Activated gamma-delta T cell treated with Interleukin-2 at 50 U/mL for 16 hours (primary cell): Measurements from ENCODE around the gene LEO1.
A peak's percentile ranks its signal among the peaks of the same experiment; 100 is the strongest.

Experiments
- DNase-seq: peaks from one replicate; pipeline ENCODE4 v3.0.0-alpha.2; 2020

The LEO1 gene

DNA sequence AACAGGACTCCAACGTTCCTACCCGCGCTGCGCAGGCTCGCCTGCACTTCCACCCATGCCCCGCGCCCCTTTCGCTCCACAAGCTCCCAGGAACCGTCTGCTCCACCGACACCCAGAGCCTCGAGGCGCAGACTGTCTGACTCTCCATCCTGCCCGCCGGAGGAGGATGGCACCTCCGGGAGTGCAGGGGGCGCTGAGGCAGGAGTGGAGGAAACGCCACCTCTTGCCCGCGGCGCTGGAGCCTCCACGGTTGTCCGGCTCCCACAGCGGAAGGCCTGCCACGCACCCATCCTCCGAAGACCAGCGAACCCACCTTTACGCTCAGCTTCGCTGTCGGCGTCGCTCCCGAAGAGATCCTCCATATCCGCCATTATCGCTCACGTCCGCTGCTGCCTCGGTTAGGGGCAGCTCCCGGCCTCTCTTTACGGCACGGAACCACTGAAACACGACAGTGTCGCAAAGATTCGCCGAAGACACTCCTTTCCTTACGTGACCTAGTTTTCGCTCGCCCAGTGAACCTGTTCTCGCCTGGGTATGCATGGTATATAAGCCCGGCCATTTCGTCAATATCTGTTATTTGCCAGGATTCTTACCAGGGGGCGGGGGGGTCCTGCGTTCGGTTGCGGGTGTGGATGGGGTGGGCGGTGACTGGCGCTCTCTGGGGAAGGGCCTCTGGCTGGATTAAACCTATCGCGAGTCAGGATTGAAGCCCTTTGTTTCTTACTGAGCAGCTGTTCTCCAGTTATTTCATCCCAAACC, at the start of gene LEO1:
TSS of gene LEO1 (minus strand) at position 404 of the 759 bp plus-strand sequence. CDS start at position 371, 33 bp downstream.
- peak; percentile 84 for DNase-seq

- peak; percentile 63 for DNase-seq
Observed at GRCh38 chr15:52021128-52021671, 49.6 kb upstream of the LEO1 start.

GRCh38 chr15:52020221-52021085, 48.9 kb upstream of the LEO1 start:
- DNase-seq = no peak

DNA sequence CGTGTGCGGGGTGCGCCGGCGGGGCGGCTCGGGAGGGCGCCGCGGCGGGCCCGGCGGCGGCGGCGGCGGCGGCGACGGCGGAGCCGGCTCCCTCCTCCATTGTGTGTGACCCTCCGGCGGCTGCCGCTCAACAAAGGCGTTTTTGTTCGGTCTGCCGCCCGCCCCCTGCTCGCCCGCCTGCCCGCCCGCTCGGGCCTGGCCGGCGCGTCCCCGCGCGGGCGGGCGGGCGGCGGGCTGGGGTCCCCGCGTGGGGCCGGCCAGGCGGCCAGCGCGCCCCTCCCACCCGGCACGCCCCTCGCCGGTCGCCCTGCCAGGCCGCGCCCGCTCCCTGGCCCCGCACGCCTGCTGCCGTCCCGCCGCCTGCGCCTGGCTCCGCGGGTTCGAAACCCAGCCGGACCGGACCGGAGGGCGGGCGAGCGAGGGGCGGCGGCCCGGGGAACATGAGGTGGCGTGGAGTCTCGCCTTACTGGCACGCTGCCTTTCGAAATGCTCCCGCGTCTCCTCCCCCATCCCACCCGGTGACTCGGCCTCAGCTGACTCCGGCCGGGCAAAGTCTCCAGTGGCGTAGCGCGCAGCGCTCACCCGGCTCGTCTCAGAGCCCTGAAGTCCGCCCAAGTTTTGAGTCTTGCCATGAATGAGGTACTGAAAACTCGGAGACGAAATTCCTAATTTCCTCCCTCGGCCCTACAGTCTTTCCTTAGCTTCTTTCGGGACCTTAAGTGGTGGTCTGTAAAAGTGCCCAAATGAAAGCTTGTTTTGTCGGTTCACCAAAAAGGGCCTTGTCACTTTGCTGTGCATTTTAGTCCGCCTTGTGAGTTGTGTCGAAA, 48.0 kb upstream of the LEO1 start:
- peak; percentile 48 for DNase-seq

DNA sequence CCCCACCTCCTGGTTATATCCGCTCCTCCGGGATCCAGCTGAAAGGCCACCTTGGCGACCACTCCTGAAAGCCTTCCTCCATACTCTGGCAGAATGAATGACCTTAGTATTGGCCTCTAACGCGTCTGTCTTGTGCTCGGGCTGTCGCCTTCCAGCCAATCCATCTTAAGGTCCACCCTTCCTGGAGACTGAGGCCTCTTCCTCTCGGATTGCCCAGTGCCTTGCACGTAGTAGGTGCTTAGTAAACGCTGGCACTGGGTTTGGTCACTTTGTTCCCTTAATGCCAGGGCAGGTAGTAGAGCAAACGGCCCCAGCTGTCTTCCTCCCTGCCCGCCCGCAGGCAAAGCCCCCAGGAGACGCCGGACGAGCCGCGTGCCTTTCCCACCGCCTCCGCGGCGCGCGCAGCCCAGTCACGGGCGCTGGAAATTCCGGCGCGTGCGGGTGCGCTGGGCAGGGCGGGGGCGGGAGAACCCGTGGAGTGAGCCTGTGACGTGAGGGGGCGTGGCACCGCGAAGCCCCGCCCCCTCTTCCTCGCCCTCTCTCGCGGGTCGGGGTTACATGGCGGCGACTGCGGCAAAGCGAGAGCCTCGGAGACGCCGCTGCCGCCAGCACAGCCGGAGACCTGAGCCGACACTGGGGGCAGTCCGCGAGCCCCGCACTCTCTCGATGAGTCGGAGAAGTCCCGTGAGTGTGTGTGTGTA, 47.3 kb upstream of the LEO1 start, which contains the start of gene MAPK6:
TSS of gene MAPK6 (plus strand) at position 527 of the 701 bp plus-strand sequence. CDS start 27,242 bp downstream, outside the sequence.
- peak; percentile 91 for DNase-seq

- DNase-seq = no peak
Observed at GRCh38 chr15:52018244-52018643, 46.7 kb upstream of the LEO1 start.

- DNase-seq = no peak
Observed at GRCh38 chr15:52016316-52016715, 44.7 kb upstream of the LEO1 start.

GRCh38 chr15:52014616-52015015, 43.0 kb upstream of the LEO1 start:
- DNase-seq = no peak

DNA sequence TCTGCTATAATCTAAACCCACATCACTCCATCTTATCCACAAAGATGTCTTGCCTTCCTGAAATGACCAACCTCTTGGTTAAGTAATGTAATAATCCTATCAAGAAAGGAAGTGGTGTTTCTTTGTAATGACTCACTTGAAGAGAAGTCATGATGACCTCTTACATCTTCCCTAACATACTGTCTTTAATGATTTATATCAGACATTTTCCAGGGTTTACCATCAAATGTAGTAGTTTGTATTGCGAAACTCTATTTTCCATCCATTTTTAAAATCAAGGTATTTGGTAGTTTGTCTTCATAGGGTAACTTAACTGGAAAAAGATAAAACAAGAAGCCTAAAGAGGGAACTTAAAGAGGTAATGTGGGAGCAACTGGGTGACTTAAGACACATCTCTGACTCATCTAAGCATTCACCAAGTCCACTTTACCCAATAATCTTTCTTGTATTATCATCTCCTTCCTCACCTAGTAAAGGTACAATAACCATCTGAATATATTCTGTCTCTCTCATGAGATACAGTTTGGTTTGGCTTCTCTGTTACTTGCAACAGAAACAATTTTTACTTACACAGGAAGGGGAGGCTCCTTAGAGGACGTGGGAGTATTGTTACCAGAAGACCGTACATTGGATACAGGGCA, 41.7 kb upstream of the LEO1 start:
- DNase-seq = no peak

DNA sequence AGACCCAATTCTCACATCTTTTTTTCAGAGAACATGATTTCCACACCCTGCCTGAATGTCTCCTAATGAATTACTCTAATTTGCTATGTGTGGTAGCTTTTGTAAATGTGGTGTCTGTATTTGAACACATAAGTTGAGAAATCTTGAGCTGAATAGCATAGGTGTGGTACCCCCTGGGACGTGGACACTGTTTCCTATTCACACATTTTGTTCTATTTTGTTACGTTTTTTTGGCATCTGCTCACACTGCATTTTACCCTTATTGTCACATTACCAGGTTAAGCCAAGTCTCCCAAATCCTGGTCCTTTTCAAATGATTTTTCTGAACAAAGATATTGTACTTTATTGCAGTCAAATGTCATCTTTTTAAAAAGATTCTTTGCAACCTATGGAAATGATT, 40.6 kb upstream of the LEO1 start:
- DNase-seq = no peak

- no peak for DNase-seq
Observed at GRCh38 chr15:52011711-52012144, 40.1 kb upstream of the LEO1 start.

- DNase-seq = no peak
Observed at GRCh38 chr15:52010633-52011595, 39.3 kb upstream of the LEO1 start.

DNA sequence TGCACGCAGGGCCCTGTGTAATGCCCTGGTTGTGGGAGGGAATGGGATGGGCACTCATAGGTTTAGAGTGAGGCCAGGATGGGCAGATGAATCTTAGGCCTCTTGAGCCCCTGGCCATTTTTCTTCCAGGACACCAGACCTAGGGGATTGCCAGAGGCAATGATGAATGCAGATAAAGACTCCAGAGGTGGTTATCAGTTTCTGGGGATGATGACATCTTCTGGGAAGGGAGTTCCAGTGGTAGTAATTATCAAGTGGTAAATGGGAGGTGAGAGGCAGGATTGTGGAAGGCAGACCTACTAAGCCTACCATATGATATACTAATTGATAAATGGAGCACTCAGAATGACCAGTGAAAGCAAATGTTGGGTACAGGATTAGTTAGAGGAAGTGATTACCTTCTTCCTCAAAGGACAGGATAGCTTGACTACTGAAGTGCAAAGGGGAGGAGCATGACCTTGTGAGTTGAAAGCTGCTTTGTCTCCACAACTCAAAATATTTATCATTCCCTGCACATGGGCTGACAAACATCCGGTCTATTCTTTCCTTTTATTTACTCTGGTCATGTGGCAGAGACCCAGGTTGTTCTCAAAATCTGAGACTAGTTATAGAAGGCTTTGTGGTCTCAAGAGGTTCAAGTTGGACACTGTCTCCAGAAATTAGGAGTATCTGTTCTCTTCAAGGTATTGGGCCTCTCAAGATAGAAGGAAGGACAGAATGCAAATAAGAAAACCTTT, 37.3 kb upstream of the LEO1 start:
- no peak for DNase-seq

GRCh38 chr15:52008359-52008697, 36.8 kb upstream of the LEO1 start:
- DNase-seq = no peak

- no peak for DNase-seq
Observed at GRCh38 chr15:52006702-52007340, 35.2 kb upstream of the LEO1 start.

DNA sequence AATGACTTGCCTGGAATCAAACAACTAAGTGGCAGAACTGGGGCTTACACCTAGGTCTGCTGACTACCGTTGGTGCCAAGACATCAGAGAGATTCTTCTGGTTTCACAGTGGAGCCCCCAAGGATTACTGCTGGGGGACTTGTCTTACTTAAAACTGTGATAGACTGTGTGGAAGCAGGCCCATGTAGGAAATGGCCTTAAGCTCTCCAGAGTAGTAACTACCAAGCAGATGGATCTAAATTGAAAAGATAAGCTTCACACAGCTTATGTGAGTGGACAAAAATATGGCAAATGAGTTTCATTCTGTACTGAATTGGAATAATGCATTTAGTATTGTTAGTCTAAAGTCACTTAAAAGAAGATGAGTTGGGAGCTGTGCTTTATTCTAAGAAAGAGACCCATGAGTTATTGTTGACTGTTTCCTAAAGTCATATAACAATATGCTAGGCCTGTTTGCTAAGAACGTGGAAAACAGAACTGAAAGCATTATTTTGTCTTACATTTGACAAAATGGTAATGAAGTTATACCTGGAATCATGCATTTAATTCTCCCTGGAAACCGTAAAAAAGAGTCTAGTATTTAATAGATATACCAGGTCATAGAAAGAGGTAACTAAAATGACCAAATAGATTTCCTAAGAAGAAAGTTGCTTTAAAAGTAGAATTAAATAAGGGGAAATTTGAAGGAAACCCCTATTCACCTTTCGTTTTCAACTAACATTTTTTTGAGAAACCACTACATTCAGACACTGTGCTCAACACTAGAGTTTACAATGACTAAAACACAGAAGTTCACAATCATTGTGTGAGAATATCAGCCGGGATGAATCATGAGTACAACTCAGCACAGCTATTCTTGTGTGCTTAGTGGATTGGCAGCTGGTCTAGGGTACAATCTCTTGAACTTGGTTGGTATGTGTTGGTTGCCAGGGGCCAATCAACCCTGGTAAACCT, 34.4 kb upstream of the LEO1 start:
- DNase-seq = no peak

DNA sequence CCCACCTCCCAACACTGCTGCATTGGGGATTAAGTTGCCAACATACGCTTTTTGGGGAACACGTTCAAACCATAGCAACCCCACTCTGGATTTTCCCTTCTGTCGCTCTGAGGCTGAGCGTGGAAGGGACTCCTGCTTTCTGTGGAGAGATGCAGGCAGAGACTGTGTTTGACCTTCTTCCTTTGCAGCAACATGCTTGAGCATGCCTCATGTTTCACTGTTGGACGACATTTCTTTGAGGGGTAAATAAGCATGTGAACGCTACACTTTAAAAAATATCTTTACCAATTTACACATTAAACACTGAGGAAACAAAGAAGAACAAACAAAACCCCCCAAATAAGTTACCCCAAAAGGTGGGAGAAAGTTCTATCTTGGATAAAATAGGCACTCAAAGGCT, 33.2 kb upstream of the LEO1 start:
- no peak for DNase-seq

- no peak for DNase-seq
Observed at GRCh38 chr15:52003710-52004109, 32.1 kb upstream of the LEO1 start.
